GM18867 (cell line): Measurements from ENCODE around the gene MAP4K2.

Experiments
- ATAC-seq: cut with Tn5 transposase; IDR thresholded peaks from one replicate; pipeline ENCODE4 v1.9.1; 2021; ENCODE audit warnings: mild to moderate bottlenecking, moderate library complexity; ENCODE audit not compliant: unreplicated experiment

Gene MAP4K2

DNA sequence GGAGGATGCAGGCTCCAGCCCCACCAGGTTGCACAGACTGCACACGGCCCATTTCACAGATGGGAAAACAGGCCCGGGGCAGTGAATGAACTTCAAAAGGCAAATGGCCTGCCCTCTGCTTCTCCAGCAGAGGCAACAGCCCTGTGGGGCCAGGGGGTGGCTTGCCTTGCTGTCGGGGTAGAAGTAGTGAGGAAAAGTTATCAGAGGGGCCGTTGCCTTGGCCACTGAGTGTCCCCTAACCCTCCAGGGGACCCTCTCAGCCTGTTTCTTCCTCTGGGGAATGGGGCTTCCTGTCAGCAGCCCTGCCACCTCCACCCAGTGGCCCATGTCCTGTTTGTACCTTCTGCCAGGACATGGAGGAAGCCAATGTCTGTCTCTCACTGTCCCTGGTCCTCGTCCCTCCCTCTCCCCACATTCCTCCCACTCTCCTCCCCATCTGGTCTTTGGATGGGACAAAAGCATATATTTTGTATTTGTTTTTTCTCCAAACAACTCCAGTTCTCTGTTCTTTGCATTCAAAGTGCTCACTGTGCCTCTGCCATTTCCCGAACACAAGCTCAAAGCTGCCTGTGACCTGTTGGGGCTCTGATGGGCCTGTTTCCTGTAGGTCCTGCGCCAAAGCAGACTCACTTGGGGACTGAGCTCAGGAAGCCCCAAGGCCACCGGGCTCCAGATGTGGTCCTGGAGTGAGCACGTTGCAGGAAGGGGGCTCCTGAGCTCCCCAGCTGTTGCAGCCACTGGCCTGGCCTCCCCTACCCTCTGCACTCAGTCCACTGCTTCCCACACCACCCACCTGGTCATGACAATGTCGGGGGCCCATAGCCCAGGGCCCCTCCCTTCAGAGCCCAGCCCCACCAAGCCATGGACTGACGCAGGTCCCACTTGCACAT lies 9.5 kb downstream of the MAP4K2 start:
- no peak for ATAC-seq

- ATAC-seq, result no peak
These were observed 10.5 kb downstream of the MAP4K2 start for GRCh38 chr11:64792482-64792881.

DNA sequence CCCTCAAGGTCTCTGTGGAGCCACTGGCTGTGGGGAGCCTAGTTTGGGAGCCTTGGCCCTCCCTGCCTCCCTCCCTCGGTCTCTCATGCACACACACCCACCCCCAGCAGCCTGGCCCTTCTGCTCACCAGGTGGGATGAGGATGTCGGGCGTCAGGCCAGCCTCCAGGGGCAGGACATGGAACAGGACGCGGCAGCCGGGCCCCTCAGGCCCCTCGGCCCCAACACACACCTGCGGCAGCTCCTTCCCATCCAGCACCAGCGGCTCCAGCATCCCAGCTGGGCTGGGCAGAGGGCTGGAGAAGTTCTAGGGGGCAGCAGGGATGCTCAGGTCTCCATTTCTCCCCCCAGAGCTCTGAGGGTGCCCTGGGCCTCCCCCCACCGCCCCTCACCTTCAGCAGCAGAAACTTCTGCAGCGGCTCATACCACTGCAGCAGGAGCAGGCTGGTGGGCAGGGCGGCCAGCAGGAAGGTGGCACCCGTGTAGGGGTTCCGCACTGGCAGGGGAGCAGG lies 11.2 kb downstream of the MAP4K2 start:
- no peak for ATAC-seq

DNA sequence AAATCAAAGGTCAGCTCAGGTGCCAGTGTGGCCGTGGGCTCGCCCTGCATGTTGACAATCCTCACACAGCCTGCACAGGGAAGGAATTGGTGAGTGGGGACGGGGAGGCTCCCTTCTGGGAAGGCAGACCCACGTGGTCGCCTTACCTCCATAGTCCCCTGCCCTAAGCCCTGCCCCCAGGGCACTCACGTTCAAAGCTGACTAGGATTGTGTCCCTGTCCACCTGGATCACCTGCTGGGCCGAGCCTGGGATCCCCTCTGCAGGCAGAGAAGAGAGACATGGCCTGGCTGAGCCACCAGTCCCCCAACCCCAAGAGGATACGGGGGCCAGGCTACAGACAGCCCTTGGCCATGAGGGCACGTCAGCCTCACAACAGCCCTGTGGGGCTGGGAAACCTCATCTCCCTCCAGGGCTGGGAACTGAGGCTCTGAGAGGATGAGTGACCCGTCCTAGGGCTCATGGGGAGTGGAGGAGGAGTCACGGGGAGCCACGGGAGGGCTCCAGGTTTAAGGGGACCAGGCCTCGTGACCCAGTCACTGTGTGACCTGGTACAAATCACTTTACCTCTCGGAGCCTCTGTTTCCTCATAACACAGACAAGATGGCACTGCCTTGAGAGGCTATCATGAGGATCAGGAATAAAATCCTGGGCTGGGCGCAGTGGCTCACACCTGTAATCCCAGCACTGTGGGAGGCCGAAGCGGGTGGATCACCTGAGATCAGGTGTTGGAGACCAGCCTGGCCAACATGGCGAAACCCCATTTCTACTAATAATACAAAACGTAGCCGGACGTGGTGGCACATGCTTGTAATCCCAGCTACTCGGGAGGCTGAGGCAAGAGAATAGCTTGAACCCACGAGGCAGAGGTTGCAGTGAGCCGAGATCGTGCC lies 12.6 kb downstream of the MAP4K2 start:
- ATAC-seq, result no peak

- ATAC-seq, result no peak
These were observed 13.4 kb downstream of the MAP4K2 start for GRCh38 chr11:64789331-64790204.

GRCh38 chr11:64788321-64789215 lies 14.4 kb downstream of the MAP4K2 start:
- ATAC-seq, result no peak

DNA sequence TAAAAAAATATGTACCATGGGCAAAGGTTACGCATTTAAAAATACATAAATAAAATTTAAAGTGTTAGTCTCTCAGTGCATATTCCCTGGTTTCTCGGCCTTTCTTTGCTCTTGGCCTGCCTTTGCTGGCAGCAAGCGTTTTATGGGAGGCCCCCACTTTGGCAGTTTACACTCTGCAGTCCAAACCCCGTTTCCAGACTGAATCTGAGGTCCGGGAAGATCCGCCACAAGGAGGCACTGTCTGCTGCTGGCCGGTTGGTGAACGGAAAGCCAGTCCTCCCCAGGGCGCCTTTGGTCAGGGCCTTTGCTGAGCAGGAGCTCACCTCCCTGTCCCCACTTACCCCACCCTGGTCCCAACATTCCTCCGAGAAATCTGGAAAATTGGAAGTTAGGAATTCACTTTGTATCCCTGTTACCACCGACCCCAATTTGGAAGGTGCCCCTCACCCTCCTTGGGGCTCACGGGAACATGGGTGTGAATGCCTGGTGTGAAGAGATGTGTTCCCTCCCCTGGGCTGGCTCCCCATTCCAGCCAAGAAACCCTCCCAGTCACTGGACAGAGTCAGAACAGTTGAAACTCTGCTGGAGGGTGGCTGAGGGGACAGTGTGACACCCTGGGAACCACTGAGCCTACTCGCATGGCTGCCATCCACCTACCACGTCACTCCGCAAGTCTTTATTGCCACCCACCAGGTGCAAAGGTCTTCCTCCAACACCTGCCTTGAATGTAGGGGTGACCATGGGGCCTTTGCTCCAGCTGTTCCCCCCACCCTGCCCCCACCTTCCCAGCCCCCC lies 15.3 kb downstream of the MAP4K2 start:
- no peak for ATAC-seq

GRCh38 chr11:64786308-64786707 lies 16.7 kb downstream of the MAP4K2 start:
- no peak for ATAC-seq

- no peak for ATAC-seq
These were observed 18.0 kb downstream of the MAP4K2 start for GRCh38 chr11:64784813-64785581.

GRCh38 chr11:64778473-64779298 lies 24.3 kb downstream of the MAP4K2 start, which contains the start of gene SF1:
SF1 (minus strand) TSS chr11:64778542; CDS start chr11:64778392, 150 bp downstream.
- peak; percentile 81 for ATAC-seq

- ATAC-seq, result no peak
These were observed 24.9 kb downstream of the MAP4K2 start for GRCh38 chr11:64778223-64778472.

DNA sequence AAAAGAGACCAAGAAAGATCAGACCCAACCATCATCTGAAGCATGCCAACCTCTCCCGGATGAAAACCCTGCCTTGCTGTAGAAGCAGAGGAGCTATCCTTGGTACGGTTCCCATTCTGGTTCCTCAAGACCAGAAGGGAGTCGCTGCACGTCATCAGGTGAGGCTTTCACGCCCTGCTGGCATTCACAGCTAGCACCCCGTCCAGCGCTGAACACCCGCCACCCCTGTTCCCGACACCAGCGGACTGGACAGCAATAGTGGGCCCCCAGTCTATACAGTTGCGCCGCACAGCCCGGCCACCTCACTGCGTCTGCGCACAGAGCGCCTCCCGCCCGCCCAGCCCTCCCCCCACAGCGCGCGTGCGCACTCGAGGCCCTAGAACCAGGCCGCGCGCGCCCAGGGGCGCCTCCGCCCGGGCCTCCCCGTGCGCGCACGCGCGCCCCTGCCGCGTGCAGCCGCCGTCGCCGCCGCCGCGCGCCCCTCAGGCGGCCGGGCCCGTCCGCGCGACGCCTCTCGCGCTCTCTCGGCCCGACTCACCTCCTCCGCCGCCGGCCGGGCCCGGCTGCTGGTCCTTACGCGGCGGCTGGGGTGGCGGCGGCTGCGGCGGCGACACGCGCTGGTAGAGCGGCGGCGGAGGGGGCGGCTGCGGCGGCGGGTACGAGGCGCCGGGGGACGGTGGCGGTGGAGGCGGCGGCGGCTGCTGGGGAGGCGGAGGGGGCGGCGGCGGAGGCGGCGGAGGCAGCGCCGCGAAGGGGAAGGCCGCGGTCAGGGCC lies 25.4 kb downstream of the MAP4K2 start:
- ATAC-seq, result peak; percentile 20

GRCh38 chr11:64776875-64777274 lies 26.1 kb downstream of the MAP4K2 start:
- no peak for ATAC-seq

- ATAC-seq, result no peak
These were observed 26.6 kb downstream of the MAP4K2 start for GRCh38 chr11:64776425-64776824.

GRCh38 chr11:64774144-64774543 lies 28.9 kb downstream of the MAP4K2 start:
- no peak for ATAC-seq

DNA sequence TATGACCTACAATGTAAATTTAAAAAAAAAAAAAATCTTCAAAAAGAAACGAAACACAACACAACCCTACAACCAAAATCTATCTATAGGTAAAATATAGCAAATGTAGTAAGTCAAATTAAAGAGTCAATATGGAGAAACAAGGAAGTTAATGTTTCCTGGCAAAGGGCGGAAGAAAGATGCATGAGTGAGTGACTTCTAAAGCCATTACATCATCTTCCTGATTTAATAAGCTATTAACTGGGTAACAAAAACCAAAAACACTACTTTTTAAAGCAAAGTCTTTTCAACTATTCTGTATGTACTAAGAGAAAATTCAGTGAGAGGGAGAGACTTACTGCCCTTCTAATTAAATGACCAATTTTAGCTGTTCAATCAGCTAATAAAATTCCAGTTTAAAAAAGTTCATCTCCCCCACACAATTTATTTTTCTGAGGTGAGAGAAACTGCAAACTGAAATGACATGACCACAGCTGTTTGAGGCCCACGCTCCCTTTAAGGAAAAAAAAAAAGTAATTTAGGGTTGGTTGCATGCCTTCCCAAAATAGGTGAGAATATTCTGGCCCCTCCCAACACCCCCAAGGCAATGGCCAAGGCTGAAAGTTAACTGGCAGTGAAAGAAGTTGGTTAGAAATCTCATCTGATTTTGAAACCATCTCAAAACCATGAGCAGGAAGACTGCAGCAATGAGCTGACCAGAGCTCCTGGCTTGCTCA lies 30.6 kb downstream of the MAP4K2 start:
- peak; percentile 6 for ATAC-seq
